H1 (cell line): Measurements from ENCODE around the gene TRIM71. TPM values are rescaled to one million over a fixed set of nuclear protein-coding genes. Genes with fewer than 3 reads are reported as not detected.
A peak's percentile ranks its signal among the peaks of the same experiment; 100 is the strongest.

Source experiments
- CTCF ChIA-PET: fragments of 300-600 bp; sonication (Branson Sonifier 250); formaldehyde crosslinking; loops from one replicate; lab custom pipeline; 2021; ENCODE audit not compliant: partially characterized antibody; lab: Charles Lee
- POLR2A ChIA-PET: fragments of 300-600 bp; sonication (Branson Sonifier 250); formaldehyde crosslinking; loops from one replicate; lab custom pipeline; 2021; ENCODE audit warnings: inconsistent platforms; ENCODE audit not compliant: partially characterized antibody; lab: Charles Lee
- DNase-seq, 2 experiments: peaks; one replicate each; pipeline versions ENCODE4 v3.0.0 to v3.0.0-alpha.2; 2010 to 2022; ENCODE audit warnings: low spot score in 2 of 2, low read depth in 1 of 2, mixed read lengths in 1 of 2
- FAIRE-seq: peaks from 2 replicates; lab custom pipeline; 2011; peaks lifted over from hg19 to GRCh38; lab: Jason Lieb, UNC
- H2AFZ ChIP-seq: 2 replicates; pipeline ENCODE4 v1.8.1; 2012; ENCODE audit warnings: low read length, inconsistent platforms
- H2AK5ac ChIP-seq: 2 replicates; pipeline ENCODE4 v1.6.1; 2013; ENCODE audit warnings: low read depth, low read length
- H2BK120ac ChIP-seq: replicated peaks from 2 replicates; pipeline ENCODE3; 2013; ENCODE audit warnings: low read depth, low read length, inconsistent platforms
- H2BK12ac ChIP-seq: 2 replicates; pipeline ENCODE4 v1.6.1; 2013; ENCODE audit warnings: low read depth, low read length
- H2BK15ac ChIP-seq: 2 replicates; pipeline ENCODE4 v1.6.1; 2013; ENCODE audit warnings: low read length
- H2BK20ac ChIP-seq: 2 replicates; pipeline ENCODE4 v1.6.1; 2013; ENCODE audit warnings: low read length
- H2BK5ac ChIP-seq: 2 replicates; pipeline ENCODE4 v1.6.1; 2013; ENCODE audit warnings: low read depth, low read length
- H3K14ac ChIP-seq: 2 replicates; pipeline ENCODE4 v1.6.1; 2013; ENCODE audit warnings: inconsistent platforms; ENCODE audit not compliant: insufficient read length
- H3K18ac ChIP-seq: 2 replicates; pipeline ENCODE4 v1.6.1; 2013; ENCODE audit warnings: low read length; ENCODE audit errors: extremely low read depth
- H3K23ac ChIP-seq: 2 replicates; pipeline ENCODE4 v1.6.1; 2013; ENCODE audit warnings: inconsistent platforms; ENCODE audit not compliant: insufficient read length
- H3K23me2 ChIP-seq: 2 replicates; pipeline ENCODE4 v1.6.1; 2013; ENCODE audit warnings: low read depth, low read length
- H3K27ac ChIP-seq: 2 replicates; pipeline ENCODE4 v1.6.1; 2011; ENCODE audit warnings: low read depth, low read length, inconsistent platforms
- H3K27me3 ChIP-seq, 4 experiments: replicated peaks in 1 of 4; 1 replicate in 1 of 4; 2 replicates in 3 of 4; pipeline versions ENCODE4 v1.6.1 to v1.8.1; 2011 to 2013; ENCODE audit warnings: low read length in 3 of 4, mild to moderate bottlenecking in 3 of 4, inconsistent platforms in 2 of 4, mixed read lengths in 2 of 4, moderate library complexity in 1 of 4; ENCODE audit not compliant: control insufficient read depth in 3 of 4, insufficient read depth in 3 of 4; ENCODE audit errors: extremely low read depth in 1 of 4
- H3K36me3 ChIP-seq, 4 experiments: 2 replicates each; pipeline versions ENCODE4 v1.6.1 to v1.8.1; 2011 to 2013; ENCODE audit warnings: mild to moderate bottlenecking in 4 of 4, low read length in 3 of 4, moderate library complexity in 2 of 4, control low read depth in 1 of 4, inconsistent platforms in 1 of 4; ENCODE audit not compliant: insufficient read depth in 4 of 4, control insufficient read depth in 2 of 4
- H3K4ac ChIP-seq: replicated peaks from 2 replicates; pipeline ENCODE3; 2013; ENCODE audit warnings: low read length, low read depth, mixed read lengths, inconsistent platforms; ENCODE audit not compliant: insufficient read length
- H3K4me1 ChIP-seq, 4 experiments: replicated peaks in 1 of 4; 1 replicate in 1 of 4; 2 replicates in 3 of 4; pipeline versions ENCODE4 v1.6.1 to v1.8.1; 2011 to 2013; ENCODE audit warnings: low read length in 3 of 4, inconsistent platforms in 2 of 4, mixed read lengths in 1 of 4; ENCODE audit not compliant: insufficient read depth in 4 of 4, control insufficient read depth in 3 of 4
- H3K4me2 ChIP-seq, 2 experiments: 2 replicates each; pipeline versions ENCODE4 v1.6.1 to v1.8.1; 2011 to 2013; ENCODE audit warnings: low read depth in 2 of 2, low read length in 2 of 2, control low read depth in 1 of 2, inconsistent platforms in 1 of 2, mild to moderate bottlenecking in 1 of 2; ENCODE audit not compliant: insufficient read depth in 1 of 2
- H3K4me3 ChIP-seq, 4 experiments: fragments of 200-600, 300-600 bp in 1 of 4; sonication (generic), shearing (Covaris generic), sonication (Bioruptor Twin) in 1 of 4; 2 replicates each; pipeline versions ENCODE4 v1.5.1 to v1.8.1; 2011 to 2016; ENCODE audit warnings: low read length in 4 of 4, low read depth in 3 of 4, control low read depth in 2 of 4, inconsistent platforms in 2 of 4, mild to moderate bottlenecking in 2 of 4, mixed read lengths in 1 of 4, moderate library complexity in 1 of 4; ENCODE audit not compliant: insufficient read depth in 2 of 4; ENCODE audit errors: extremely low read depth in 1 of 4
- H3K56ac ChIP-seq: replicated peaks from 2 replicates; pipeline ENCODE3; 2013; ENCODE audit warnings: low read depth, mild to moderate bottlenecking, mixed read lengths, low read length, inconsistent platforms; ENCODE audit not compliant: insufficient read length
- H3K79me1 ChIP-seq: 2 replicates; pipeline ENCODE4 v1.6.1; 2013; ENCODE audit warnings: low read depth, low read length, control low read depth
- H3K79me2 ChIP-seq, 2 experiments: 2 replicates each; pipeline versions ENCODE4 v1.6.1 to v1.8.1; 2012 to 2013; ENCODE audit warnings: low read length in 2 of 2, mild to moderate bottlenecking in 2 of 2, inconsistent platforms in 1 of 2; ENCODE audit not compliant: insufficient read depth in 2 of 2, control insufficient read depth in 1 of 2
- H3K9ac ChIP-seq, 4 experiments: replicated peaks in 1 of 4; 1 replicate in 1 of 4; 2 replicates in 3 of 4; pipeline versions ENCODE4 v1.6.1 to v1.8.1; 2011 to 2013; ENCODE audit warnings: low read depth in 3 of 4, low read length in 3 of 4, control low read depth in 2 of 4, mild to moderate bottlenecking in 2 of 4, moderate library complexity in 2 of 4, inconsistent platforms in 1 of 4; ENCODE audit errors: extremely low read depth in 1 of 4
- H3K9me3 ChIP-seq, 2 experiments: 2 replicates each; pipeline versions ENCODE4 v1.6.1 to v1.8.1; 2012 to 2013; ENCODE audit warnings: mild to moderate bottlenecking in 2 of 2, moderate library complexity in 2 of 2, control low read depth in 1 of 2, inconsistent platforms in 1 of 2, low read depth in 1 of 2, low read length in 1 of 2, mixed read lengths in 1 of 2; ENCODE audit not compliant: insufficient read depth in 2 of 2
- H4K20me1 ChIP-seq, 2 experiments: replicated peaks in 1 of 2; 2 replicates each; pipeline versions ENCODE3 to v1.8.1; 2011 to 2013; ENCODE audit warnings: inconsistent platforms in 2 of 2, low read length in 2 of 2, mild to moderate bottlenecking in 1 of 2; ENCODE audit not compliant: insufficient read depth in 2 of 2, control insufficient read depth in 1 of 2
- H4K5ac ChIP-seq: 2 replicates; pipeline ENCODE4 v1.6.1; 2013; ENCODE audit warnings: low read length, low read depth, mixed read lengths, inconsistent platforms; ENCODE audit not compliant: insufficient read length
- H4K8ac ChIP-seq: 2 replicates; pipeline ENCODE4 v1.8.0; 2013; ENCODE audit warnings: mild to moderate bottlenecking, moderate library complexity, low read length, inconsistent platforms; ENCODE audit not compliant: insufficient read depth; ENCODE audit errors: extremely low read depth
- H4K91ac ChIP-seq: replicated peaks from 2 replicates; pipeline ENCODE3; 2013; ENCODE audit warnings: low read length, mixed read lengths, inconsistent platforms; ENCODE audit not compliant: insufficient read length
- ASH2L ChIP-seq: fragments of 200-600, 300-600 bp; sonication (generic); IDR thresholded peaks from one replicate; pipeline ENCODE4 v1.7.1; 2017; ENCODE audit warnings: low read length
- WGBS, 2 experiments: shearing (Covaris generic) in 1 of 2; methylation state at CpG; one replicate each; pipeline versions ENCODE4 v1.1.6 to v1.1.7; 2013 to 2015; ENCODE audit warnings: low lambda C conversion rate in 2 of 2, mixed read lengths in 2 of 2, inconsistent platforms in 1 of 2, low coverage in 1 of 2, missing lambda C conversion rate in 1 of 2; ENCODE audit not compliant: insufficient replicate concordance in 2 of 2, insufficient coverage in 1 of 2, insufficient read length in 1 of 2; ENCODE audit errors: extremely low coverage in 1 of 2, missing lambda C conversion rate in 1 of 2; 5-methylcytosine and 5-hydroxymethylcytosine counted together
- polyA plus RNA-seq, 7 experiments: library from polyadenylated mRNA; depleted of rRNA in 3 of 7; stranded (reverse) in 5 of 7; unstranded in 2 of 7; fragments of >200 nt in 5 of 7; fragments of 200-250 nt in 2 of 7; gene quantifications; 1 replicate in 5 of 7; 2 replicates in 1 of 7; 4 replicates in 1 of 7; pipeline versions ENCODE4 v1.2.1 to v1.2.3, GENCODE V29; 2011 to 2013; ENCODE audit warnings: missing spikeins in 2 of 7, mixed read lengths in 2 of 7
- total RNA-seq: library from RNA; stranded (reverse); fragmentation: NEBNext Ultra II Directional; extraction: Animal tissue kit (Norgen Biotek cat#: 25700); gene quantifications from 2 replicates; pipeline ENCODE4 v1.2.1, GENCODE V29; 2021
- TF ChIP-seq, protein P1 (sequence below): IDR thresholded peaks from 2 replicates; pipeline ENCODE4 v1.6.1; 2012; ENCODE audit warnings: inconsistent platforms

Gene TRIM71
- total and polyA plus RNA-seq, 2 of the 8 experiments (the other 6 are each of a cell fraction or from before 2014, with no cell fraction given), result 53.7 to 293 TPM

DNA sequence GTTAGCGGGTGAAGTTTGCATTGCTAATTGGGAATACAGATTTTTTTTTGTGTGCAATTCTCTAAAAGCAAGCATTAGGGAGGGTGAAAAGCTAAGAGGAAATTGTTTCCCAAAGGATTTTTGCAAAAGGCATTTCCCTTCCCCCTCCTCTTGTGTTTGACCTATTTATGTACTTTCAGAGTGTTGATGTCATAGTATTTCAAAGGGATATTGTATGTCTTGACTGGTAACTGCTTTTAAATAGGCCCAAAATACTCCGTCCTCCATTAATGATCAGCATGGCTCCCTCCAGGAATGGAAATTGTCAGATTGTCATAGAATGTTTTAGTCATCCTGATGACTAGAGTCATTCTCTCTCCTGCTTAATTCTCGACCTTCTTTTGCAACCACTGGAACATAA is 32.4 kb downstream of the TRIM71 start:
- ChIA-PET CTCF (interaction anchor here (1.5 to 1.6 kb wide), 2 partner anchors 20 to 53 kb away, joined by 3 to 6 read pairs; no protein-coding TSS in a partner anchor), POLR2A (interaction anchor here (1.0 to 7.0 kb wide), 10 partner anchors 11 to 34 kb away, joined by 3 to 91 read pairs (median 6); no protein-coding TSS in a partner anchor)
- Histone ChIP-seq H2AFZ (no peak overlapping the region), H4K20me1 (peaks cover 63 to 68% of the 10 kb centered on the region in 2 experiments), H3K4me3 (peak overlapping the region in 2 of 4 experiments; percentile 11 to 37; a peak in 3 of 8 replicates), H3K4ac (no peak overlapping the region), H2BK20ac (no peak overlapping the region), H4K91ac (no peak overlapping the region), H4K5ac (no peak overlapping the region), H3K23ac (no peak overlapping the region), H2BK12ac (no peak overlapping the region), H2BK120ac (no peak overlapping the region), H2BK15ac (no peak overlapping the region), H3K14ac (no peak overlapping the region), H3K9ac (no peak overlapping the region; a peak in 1 of 7 replicates), H3K36me3 (peaks cover 0 to 10% (median 0%) of the 10 kb centered on the region in 4 experiments; a peak in 2 of 8 replicates), H3K4me1 (peaks cover 36 to 61% (median 50%) of the 10 kb centered on the region in 4 experiments), H3K27ac (no peak overlapping the region), H3K79me2 (peaks cover 89 to 99% of the 10 kb centered on the region in 2 experiments), H3K27me3 (no peaks in the 10 kb centered on the region), H4K8ac (no peak overlapping the region), H3K9me3 (no peaks in the 10 kb centered on the region), H3K4me2 (peak overlapping the region; percentile 51 to 81), H3K23me2 (0 out of 2 replicates have a peak, but pooled peaks cover 2% of the 10 kb centered on the region), H3K56ac (no peak overlapping the region), H2AK5ac (no peak overlapping the region), H3K18ac (no peak overlapping the region), H3K79me1 (peaks cover 2% of the 10 kb centered on the region), H2BK5ac (no peak overlapping the region)
- FAIRE-seq, result no peak
- 48% methylated on average over 3 of the region's 3 CpGs; no CpG with 5 or more reads in 1 of the 2 experiments for WGBS, 2 experiments
- TF ChIP-seq ASH2L, result no peak
- TF ChIP-seq, protein P1, sequence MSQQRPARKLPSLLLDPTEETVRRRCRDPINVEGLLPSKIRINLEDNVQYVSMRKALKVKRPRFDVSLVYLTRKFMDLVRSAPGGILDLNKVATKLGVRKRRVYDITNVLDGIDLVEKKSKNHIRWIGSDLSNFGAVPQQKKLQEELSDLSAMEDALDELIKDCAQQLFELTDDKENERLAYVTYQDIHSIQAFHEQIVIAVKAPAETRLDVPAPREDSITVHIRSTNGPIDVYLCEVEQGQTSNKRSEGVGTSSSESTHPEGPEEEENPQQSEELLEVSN, result no peak
- no peak for DNase-seq
